Activated CD8-positive, alpha-beta memory T cell treated with anti-CD3 and anti-CD28 coated beads for 48 hours (primary cell): ENCODE measurements around the gene TEP1.
"Not testable (repeated sequence)": the region's sequence is repeated elsewhere in the genome, so short reads cannot be mapped to it uniquely, and the experiment has no call there.

Source experiments
- DNase-seq, 3 experiments: peaks; one replicate each; pipeline ENCODE4 v3.0.0-alpha.2; 2020; ENCODE audit warnings: low read depth in 2 of 3, low spot score in 2 of 3

The TEP1 gene

DNA sequence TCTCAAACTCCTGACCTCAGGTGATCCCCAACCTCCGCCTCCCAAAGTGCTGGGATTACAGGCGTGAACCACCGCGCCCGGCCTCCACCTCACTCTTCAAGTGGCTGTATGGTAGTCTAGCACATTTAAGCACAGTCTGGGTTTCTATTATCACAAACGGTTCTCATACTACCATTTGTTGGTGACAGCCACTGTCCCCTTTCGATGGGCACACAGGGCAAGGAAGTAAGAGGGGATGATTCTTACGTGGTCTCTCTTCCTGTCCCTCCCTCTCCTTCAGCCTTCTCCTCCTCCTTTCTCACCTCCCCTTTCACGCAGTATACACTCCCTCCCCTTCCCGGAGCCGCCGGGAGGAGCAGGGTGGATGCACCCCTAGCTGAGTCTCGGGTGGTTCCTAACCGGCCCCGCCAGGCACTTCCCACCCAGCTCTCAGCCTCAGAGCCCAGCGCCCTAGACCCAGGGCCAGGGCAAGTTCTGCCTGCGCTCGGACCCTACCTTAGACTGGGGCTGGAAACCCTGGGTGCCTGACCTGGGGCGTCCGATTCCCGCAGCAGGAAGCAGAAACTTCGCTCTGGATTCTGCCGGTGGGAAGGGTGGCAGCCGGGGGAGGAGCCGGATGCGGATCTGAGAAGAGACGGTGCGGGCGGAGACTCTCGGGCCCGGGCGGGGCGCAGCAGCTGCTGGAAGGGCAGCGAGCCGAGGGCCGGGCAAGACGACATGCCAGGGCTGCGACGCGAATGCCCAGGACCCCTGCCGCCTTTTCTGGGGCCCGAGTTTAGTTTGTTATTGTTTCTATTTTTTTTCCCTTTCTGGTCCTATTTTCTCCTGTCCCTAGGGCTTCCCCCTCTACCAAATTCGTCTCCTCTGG lies at the start of gene TEP1:
Gene TEP1 (minus strand): TSS at position 626 of the 868 bp plus-strand sequence. CDS start 5,062 bp downstream, outside the sequence.
- peak; percentile 52 to 65 (median 53) for DNase-seq

GRCh38 chr14:20461225-20462141 lies 48.2 kb upstream of the TEP1 start, which contains the start of gene PIP4P1:
Gene PIP4P1, minus strand, starts transcription at chr14:20461434. Its CDS starts 109 bp downstream, at chr14:20461325.
- DNase-seq = peak; percentile 85 to 97 (median 93)

- DNase-seq = no peak
Observed at GRCh38 chr14:20460458-20461224, 47.3 kb upstream of the TEP1 start.

GRCh38 chr14:20458031-20458789 lies 44.9 kb upstream of the TEP1 start:
- no peak for DNase-seq

DNA sequence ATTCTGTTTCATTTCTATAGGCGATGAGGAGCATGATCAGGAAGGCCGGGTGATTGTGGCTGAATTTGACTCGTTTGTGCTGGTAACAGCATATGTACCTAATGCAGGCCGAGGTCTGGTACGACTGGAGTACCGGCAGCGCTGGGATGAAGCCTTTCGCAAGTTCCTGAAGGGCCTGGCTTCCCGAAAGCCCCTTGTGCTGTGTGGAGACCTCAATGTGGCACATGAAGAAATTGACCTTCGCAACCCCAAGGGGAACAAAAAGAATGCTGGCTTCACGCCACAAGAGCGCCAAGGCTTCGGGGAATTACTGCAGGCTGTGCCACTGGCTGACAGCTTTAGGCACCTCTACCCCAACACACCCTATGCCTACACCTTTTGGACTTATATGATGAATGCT lies 43.7 kb upstream of the TEP1 start:
- DNase-seq = no peak

GRCh38 chr14:20455355-20456300 lies 42.3 kb upstream of the TEP1 start:
- DNase-seq = no peak

- peak; percentile 87 to 91 (median 89) for DNase-seq
Observed at GRCh38 chr14:20454516-20455354, 41.4 kb upstream of the TEP1 start, which contains the start of the genes APEX1 and OSGEP. Gene APEX1, plus strand, starts transcription at chr14:20455226. Its CDS starts 420 bp downstream, at chr14:20455646. Gene OSGEP, minus strand, starts transcription at chr14:20454812. Its CDS starts 129 bp downstream, at chr14:20454683.

DNA sequence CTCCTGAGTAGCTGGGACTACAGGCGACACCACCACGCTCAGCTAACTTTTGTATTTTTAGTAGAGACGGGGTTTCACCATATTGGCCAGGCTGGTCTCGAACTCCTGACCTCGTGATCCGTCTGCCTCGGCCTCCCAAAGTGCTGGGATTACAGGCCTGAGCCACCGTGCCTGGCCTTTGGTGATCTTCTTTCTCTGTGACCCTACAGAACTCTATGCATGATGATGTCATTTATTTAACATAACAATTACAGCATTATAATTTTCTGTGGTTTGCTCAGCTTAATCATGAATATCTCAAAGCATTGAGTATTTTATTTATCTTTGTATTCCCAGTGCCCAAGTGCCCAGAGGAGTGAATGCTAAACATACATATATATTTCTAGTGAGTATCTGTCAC lies 39.5 kb upstream of the TEP1 start:
- DNase-seq = not testable (repeated sequence)

GRCh38 chr14:20446889-20447288 lies 33.6 kb upstream of the TEP1 start:
- DNase-seq = no peak

DNA sequence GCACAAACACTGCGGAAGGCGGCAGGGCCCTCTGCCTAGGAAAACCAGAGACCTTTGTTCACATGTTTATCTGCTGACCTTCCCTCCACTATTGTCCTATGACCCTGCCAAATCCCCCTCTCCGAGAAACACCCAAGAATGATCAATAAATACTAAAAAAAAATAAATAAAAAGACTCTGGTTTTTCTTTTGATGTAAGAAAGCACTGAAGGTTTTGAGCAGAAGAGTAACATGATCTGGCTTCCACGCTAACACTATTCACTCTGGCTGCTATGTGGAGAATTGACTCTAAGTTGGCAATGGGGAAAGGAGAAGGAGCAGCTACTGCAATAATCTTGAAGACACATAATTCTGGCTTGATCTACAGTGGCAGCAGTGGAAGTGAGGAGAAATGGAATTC lies 30.3 kb upstream of the TEP1 start:
- DNase-seq = not testable (repeated sequence)

- DNase-seq = no peak
Observed at GRCh38 chr14:20441461-20441860, 28.2 kb upstream of the TEP1 start.

- DNase-seq = no peak
Observed at GRCh38 chr14:20440882-20441281, 27.6 kb upstream of the TEP1 start.

DNA sequence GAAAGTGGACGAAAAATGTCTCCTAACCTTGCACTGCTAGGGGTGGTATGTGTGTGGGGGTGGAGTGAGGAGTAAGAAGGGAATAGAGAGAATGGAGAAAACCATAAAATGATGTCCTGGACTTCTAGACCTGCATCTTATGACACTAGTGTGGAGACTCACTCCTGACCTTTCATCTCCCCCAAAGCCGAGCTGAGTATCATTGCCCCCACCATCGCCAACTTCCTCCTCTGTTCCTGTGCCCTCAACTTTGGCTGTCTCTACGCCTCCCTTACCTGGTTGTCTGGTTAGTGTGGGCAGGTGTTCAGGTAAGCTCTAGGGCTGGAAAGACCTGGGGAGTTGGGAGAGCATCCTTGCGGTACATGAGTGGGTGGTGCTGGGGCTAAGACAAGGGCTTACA lies 27.2 kb upstream of the TEP1 start:
- DNase-seq = no peak

DNA sequence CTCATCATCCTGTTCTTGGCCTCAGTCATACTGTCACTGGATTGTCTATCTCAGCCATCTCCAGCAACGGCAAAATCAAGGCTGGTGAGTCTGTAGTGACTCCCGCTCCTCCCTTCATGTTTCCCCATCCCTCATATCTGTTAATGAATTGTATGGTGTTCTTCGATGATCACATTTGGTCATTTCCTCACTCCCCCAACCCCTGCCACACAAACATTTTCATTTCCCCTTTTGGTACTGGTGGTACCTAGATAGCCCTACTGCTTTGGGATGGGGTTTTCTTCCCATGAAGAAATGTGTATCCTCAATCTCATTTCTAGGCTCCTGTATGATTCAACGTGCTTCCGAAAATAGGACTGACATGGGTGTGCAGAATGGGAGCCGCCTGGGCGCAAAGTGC lies 25.4 kb upstream of the TEP1 start:
- DNase-seq = no peak

DNA sequence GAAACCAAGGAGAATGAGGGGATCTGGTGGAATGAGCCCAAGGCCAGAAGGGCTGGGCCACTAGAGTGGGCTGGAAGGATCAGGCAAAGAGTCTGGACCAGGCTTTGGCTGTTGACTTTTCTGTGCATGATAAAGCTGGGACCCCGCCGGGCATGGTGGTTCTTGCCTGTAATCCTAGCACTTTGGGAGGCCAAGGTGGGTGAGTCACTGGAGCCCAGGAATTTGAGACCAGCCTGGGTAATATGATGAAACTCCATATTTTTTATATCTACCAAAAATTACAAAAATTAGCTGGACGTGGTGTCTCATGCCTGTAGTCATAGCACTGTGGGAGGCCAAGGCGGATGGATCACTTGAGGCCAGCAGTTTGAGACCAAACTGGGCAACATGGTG lies 23.1 kb upstream of the TEP1 start:
- no peak for DNase-seq

DNA sequence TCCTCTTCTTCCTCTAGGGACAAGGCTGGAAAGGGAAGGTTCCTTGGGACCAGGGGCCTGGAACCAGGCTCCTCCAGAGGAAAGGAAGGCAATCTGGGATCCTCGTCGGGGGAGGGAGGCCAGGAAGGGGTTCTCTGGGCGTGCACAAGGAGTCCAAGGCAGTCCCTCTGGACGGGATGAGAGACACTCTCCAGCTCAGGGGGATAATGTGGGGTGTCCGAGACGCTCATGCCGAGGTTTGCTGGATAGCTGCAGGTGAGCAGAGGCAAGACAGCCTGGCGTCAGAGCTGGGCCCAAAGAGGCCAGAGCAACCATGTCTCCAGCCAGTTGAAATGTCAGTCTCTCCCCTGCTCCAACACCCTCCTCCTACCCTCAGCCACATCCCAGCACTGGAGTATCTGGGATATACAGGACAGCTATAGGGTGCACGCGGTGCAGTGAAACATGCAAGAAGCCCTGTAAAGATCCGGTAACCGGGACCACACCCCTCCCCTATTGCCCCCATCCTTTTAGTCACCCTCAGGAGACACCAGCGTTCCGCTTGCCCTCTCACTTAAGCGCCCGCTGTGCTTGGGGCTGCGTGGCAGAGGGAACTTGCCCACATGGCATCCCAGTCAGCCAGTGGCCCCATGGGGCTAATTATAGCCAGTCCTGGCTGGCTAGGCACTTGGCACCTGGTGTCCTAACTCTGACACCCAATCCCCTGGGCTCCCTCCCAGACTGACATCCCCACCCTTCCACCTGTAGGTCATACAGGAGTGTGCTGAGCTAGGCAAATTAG lies 22.5 kb upstream of the TEP1 start, which contains the start of gene KLHL33:
Gene KLHL33 (minus strand): TSS at position 585 of the 781 bp plus-strand sequence. CDS start 355 bp downstream, at position 230.
- DNase-seq = no peak
